MCF 10A (cell line): Measurements from ENCODE around the gene DOC2B. TPM values are rescaled to one million over a fixed set of nuclear protein-coding genes. Genes with fewer than 3 reads are reported as not detected.

Experiments
- Bru-seq: library from RNA; stranded (reverse); fragments of 400-500 nt; gene quantifications from one replicate; lab custom pipeline; 2021; lab: Mats Ljungman, UMichigan
- BruChase-seq, 2 experiments: library from RNA; stranded (reverse); fragments of 400-500 nt; gene quantifications; one replicate each; lab custom pipeline; 2021; lab: Mats Ljungman, UMichigan
- BruUV-seq: library from RNA; stranded (reverse); fragments of 400-500 nt; replicated peaks from 2 replicates; lab custom pipeline; 2021; lab: Mats Ljungman, UMichigan
- CTCF ChIA-PET: fragments of 300-600 bp; sonication (Branson Sonifier 250); formaldehyde crosslinking; extraction: SDS; loops from one replicate; lab custom pipeline; 2021; ENCODE audit warnings: antibody characterized with exemption, inconsistent platforms; lab: Yijun Ruan, JAX
- POLR2A ChIA-PET: fragments of 300-600, 350-650 bp; sonication (Branson Sonifier 250); formaldehyde crosslinking; extraction: SDS; loops from one replicate; lab custom pipeline; 2020; ENCODE audit warnings: antibody characterized with exemption, inconsistent platforms; lab: Yijun Ruan, JAX
- DNase-seq: peaks from one replicate; pipeline ENCODE4 v3.0.0-alpha.2; 2018; ENCODE audit not compliant: unreplicated experiment
- H3K27ac Mint-ChIP-seq: one replicate; pipeline ENCODE4 v1.8.0; 2022; ENCODE audit warnings: mild to moderate bottlenecking, low read depth, mixed read lengths; ENCODE audit not compliant: unreplicated experiment
- H3K27me3 Mint-ChIP-seq: one replicate; pipeline ENCODE4 v1.8.0; 2022; ENCODE audit warnings: mixed read lengths; ENCODE audit not compliant: insufficient read depth, unreplicated experiment
- H3K36me3 Mint-ChIP-seq: one replicate; pipeline ENCODE4 v1.8.0; 2022; ENCODE audit warnings: mild to moderate bottlenecking, moderate library complexity, mixed read lengths; ENCODE audit not compliant: insufficient read depth, unreplicated experiment
- H3K4me1 Mint-ChIP-seq: one replicate; pipeline ENCODE4 v1.8.0; 2022; ENCODE audit warnings: mixed read lengths; ENCODE audit not compliant: insufficient read depth, unreplicated experiment
- H3K4me3 Mint-ChIP-seq: one replicate; pipeline ENCODE4 v1.8.0; 2022; ENCODE audit warnings: mild to moderate bottlenecking, moderate library complexity, mixed read lengths; ENCODE audit not compliant: unreplicated experiment
- H3K9me3 Mint-ChIP-seq: one replicate; pipeline ENCODE4 v1.8.0; 2022; ENCODE audit warnings: mixed read lengths; ENCODE audit not compliant: unreplicated experiment
- intact Hi-C: fragments of 100-400 bp; cut with micrococcal nuclease; formaldehyde crosslinking; loops from 2 replicates; pipeline ENCODE4 v1.14.1; 2022
- long read RNA-seq: library from polyadenylated mRNA; stranded (forward); transcript quantifications from one replicate; pipeline ENCODE4 v2.0.0, GENCODE V29; 2022
- total RNA-seq: library from RNA; stranded (reverse); gene quantifications from 2 replicates; pipeline ENCODE4 v1.2.3, GENCODE V29; 2022
- TF ChIP-seq, protein P1 (sequence below): fragments of 200-600 bp; IDR thresholded peaks from one replicate; pipeline ENCODE4 v1.8.0; 2022; ENCODE audit warnings: antibody characterized with exemption, mild to moderate bottlenecking; ENCODE audit not compliant: unreplicated experiment

Gene DOC2B
- total RNA-seq (not detected in 2 replicates), Bru-seq, nascent RNA (not detected), BruChase-seq, experiment 1, labeled RNA remaining after a 6-hour chase (not detected), BruChase-seq, experiment 2, labeled RNA remaining after a 2-hour chase (not detected)
- long read RNA-seq = 0 reads

DNA sequence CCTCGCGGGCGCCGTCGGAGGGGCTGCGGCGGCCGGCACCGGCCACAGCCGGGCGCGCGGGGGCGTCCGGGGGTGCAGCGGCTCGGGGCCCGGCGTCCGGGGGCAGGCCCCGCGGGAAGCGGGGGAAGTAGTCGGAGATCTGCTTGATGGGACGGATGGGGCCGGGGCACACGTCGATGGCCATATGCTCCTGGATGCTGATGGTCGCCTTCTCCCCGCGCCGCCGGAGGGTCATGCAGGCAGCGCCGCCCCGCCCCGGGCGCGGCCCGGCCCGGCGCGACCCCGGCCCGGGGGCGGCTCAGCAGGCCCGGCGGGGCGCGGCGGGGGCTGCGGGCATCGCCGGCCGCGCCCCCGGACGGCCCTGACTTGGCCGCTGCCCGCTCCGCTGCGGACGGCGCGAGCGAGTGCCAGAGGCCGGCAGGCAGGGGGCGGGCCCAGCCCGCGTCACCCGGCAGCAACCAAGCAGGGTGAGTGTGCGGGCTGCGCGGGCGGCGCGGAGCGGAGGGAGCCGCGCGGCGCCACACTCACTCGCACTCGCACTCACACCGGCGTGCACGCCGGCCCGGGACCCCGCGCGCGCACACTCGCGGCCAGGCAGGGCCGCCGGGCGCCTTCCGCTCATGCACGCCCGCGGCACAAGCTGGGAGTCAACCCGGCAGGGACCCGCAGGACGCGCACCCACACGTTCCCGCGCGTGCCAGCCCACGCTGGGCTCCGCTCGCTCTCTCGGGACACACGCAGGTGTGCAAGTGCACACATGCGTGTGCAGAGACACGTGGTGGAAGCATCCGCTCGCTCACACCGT is at the start of gene DOC2B:
TSS of gene DOC2B (minus strand) at position 406 of the 805 bp plus-strand sequence. CDS start at position 235, 171 bp downstream.
- H3K36me3 Mint-ChIP-seq = no peaks in the 10 kb centered on the region
- CTCF ChIA-PET = no interaction called here
- no TSS peak for BruUV-seq
- POLR2A ChIA-PET = no interaction called here
- intact Hi-C loops = no loop called here
- DNase-seq = no peak
- peaks cover 11% of the 10 kb centered on the region for H3K27me3 Mint-ChIP-seq
- H3K27ac Mint-ChIP-seq = no peak within 1 kb of the TSS
- H3K4me1 Mint-ChIP-seq = peaks cover 8% of the 10 kb centered on the region
- TF ChIP-seq, protein P1, sequence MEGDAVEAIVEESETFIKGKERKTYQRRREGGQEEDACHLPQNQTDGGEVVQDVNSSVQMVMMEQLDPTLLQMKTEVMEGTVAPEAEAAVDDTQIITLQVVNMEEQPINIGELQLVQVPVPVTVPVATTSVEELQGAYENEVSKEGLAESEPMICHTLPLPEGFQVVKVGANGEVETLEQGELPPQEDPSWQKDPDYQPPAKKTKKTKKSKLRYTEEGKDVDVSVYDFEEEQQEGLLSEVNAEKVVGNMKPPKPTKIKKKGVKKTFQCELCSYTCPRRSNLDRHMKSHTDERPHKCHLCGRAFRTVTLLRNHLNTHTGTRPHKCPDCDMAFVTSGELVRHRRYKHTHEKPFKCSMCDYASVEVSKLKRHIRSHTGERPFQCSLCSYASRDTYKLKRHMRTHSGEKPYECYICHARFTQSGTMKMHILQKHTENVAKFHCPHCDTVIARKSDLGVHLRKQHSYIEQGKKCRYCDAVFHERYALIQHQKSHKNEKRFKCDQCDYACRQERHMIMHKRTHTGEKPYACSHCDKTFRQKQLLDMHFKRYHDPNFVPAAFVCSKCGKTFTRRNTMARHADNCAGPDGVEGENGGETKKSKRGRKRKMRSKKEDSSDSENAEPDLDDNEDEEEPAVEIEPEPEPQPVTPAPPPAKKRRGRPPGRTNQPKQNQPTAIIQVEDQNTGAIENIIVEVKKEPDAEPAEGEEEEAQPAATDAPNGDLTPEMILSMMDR = no peak
- H3K4me3 Mint-ChIP-seq = no peak within 1 kb of the TSS
- H3K9me3 Mint-ChIP-seq = no peaks in the 10 kb centered on the region

DNA sequence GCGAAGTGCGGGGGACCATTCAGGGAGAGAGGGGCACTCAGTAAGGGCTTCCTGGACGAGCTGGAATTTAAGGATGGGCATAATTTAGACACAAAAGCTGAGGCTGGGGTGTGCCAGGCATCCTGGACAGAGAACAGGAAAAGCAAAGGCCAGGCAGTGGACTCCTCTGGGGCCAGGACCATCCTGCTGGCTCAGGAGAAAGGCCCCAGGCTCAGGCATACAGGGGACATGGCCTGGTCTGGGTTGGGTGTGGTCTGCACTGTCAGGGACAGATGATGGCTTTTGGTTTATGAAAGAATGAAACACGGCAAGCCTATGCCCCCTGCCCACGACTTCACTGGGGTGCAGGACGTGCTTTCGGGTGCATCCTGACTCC is 48.9 kb upstream of the DOC2B start:
- ChIA-PET POLR2A (no interaction called here), CTCF (no interaction called here)
- no TSS peak for BruUV-seq
- no peak for DNase-seq
- Mint-ChIP-seq H3K4me1 (no peaks in the 10 kb centered on the region), H3K27me3 (peaks cover 11% of the 10 kb centered on the region), H3K36me3 (no peaks in the 10 kb centered on the region), H3K4me3 (no peak overlapping the region), H3K9me3 (no peaks in the 10 kb centered on the region), H3K27ac (no peak overlapping the region)
- TF ChIP-seq, protein P1 = no peak
- intact Hi-C loops = no loop called here

DNA sequence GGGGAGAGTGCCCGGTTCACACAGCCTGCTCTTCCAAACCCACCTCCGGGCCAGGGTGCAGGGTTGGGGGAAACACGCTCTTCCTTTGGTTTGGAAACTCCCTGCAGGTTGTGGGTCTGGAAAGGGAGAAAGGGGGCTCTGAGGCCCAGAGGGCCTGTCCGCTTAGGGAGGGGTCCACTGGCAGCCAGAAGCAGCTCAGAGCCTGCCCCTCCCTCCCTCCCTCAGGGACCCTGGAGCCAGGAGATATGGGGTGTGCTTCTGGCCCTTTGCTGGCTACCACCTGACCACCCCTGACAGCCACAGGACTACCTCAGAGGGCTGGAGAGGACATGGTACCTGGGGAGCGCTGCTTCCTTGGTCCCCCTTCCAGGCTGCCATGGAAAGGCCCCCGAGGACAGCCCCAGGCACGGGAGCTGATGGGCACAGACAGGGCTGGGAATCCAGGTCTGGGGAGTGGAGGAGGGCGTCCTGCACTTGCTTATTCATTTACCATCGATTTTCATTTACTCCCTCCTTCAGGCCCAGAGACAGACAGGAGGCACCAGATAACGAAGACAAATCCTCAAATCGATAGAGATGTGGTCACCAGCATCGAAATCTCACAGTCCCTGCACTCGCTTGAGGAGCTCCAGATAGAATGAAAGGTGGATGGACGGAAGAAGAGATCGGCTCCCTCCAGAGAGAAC is 48.4 kb upstream of the DOC2B start:
- no peak for DNase-seq
- no TSS peak for BruUV-seq
- no peak overlapping the region for H3K27ac Mint-ChIP-seq
- ChIA-PET POLR2A (no interaction called here), CTCF (no interaction called here)
- no peak overlapping the region for H3K4me3 Mint-ChIP-seq
- no peaks in the 10 kb centered on the region for H3K9me3 Mint-ChIP-seq
- H3K36me3 Mint-ChIP-seq = no peaks in the 10 kb centered on the region
- H3K4me1 Mint-ChIP-seq = no peaks in the 10 kb centered on the region
- TF ChIP-seq, protein P1 = no peak
- intact Hi-C loops = no loop called here
- peaks cover 11% of the 10 kb centered on the region for H3K27me3 Mint-ChIP-seq
